Measurements from ENCODE around the gene PRKAG2. TPM values are rescaled to one million over a fixed set of nuclear protein-coding genes. Genes with fewer than 3 reads are reported as not detected.
"Not testable (repeated sequence)": the region's sequence is repeated elsewhere in the genome, so short reads cannot be mapped to it uniquely, and the experiment has no call there.

Gene PRKAG2
- total and polyA plus RNA-seq, 5 donors: 162 to 298 (median 181) TPM

- DNase-seq (peak; percentile 64 to 83 (median 77)), ATAC-seq (peak; percentile 20 to 39)
- intact Hi-C loops (cut with DNase I): no loop called here
- Histone ChIP-seq H3K27me3 (ENCODE audit: control insufficient read depth, insufficient read depth) (no peaks in the 10 kb centered on the region), H3K4me3 (ENCODE audit: low read length) (peak overlapping the region; percentile 49), H3K27ac (ENCODE audit: low read length) (peak overlapping the region; percentile 44), H3K4me1 (ENCODE audit: control insufficient read depth, insufficient read depth, low read length) (peaks cover 3% of the 10 kb centered on the region), H3K9me3 (ENCODE audit: control insufficient read depth, low read length) (no peaks in the 10 kb centered on the region)
- 9% methylated on average over 55 of the region's 55 CpGs for WGBS
Observed at GRCh38 chr7:151520419-151521261, 356.3 kb downstream of the PRKAG2 start.

- H3K4me1 ChIP-seq (ENCODE audit: control insufficient read depth, insufficient read depth, low read length): peaks cover 3% of the 10 kb centered on the region
- under 1% methylated on average over 57 of the region's 66 CpGs for WGBS
- peak within 1 kb of the TSS; percentile 71 for H3K4me3 ChIP-seq (ENCODE audit: low read length)
- H3K27ac ChIP-seq (ENCODE audit: low read length): peak within 1 kb of the TSS; percentile 98
- intact Hi-C loops (cut with DNase I): no loop called here
- no peaks in the 10 kb centered on the region for H3K27me3 ChIP-seq (ENCODE audit: control insufficient read depth, insufficient read depth)
- DNase-seq (peak; percentile 99), ATAC-seq (peak; percentile 97)
- H3K9me3 ChIP-seq (ENCODE audit: control insufficient read depth, low read length): no peaks in the 10 kb centered on the region
Observed at GRCh38 chr7:151519765-151520418, 357.0 kb downstream of the PRKAG2 start, which contains the start of gene RHEB. Gene RHEB (minus strand): TSS chr7:151519895. CDS start chr7:151519511, 384 bp downstream.

- WGBS: under 1% methylated on average over 107 of the region's 118 CpGs
- H3K9me3 ChIP-seq (ENCODE audit: control insufficient read depth, low read length); H3K27me3 ChIP-seq (ENCODE audit: control insufficient read depth, insufficient read depth); intact Hi-C loops (cut with DNase I); H3K4me1 ChIP-seq (ENCODE audit: control insufficient read depth, insufficient read depth, low read length): not testable (repeated sequence)
- DNase-seq: peak; percentile 55 to 90 (median 86)
- Histone ChIP-seq H3K27ac (ENCODE audit: low read length) (peak overlapping the region; percentile 98), H3K4me3 (ENCODE audit: low read length) (peak overlapping the region; percentile 71)
- peak; percentile 91 to 93 for ATAC-seq
Observed at GRCh38 chr7:151518947-151519764, 357.8 kb downstream of the PRKAG2 start.

- intact Hi-C loops (cut with DNase I): no loop called here
- Histone ChIP-seq H3K4me3 (ENCODE audit: low read length) (peak overlapping the region; percentile 71), H3K27ac (ENCODE audit: low read length) (peak overlapping the region; percentile 98), H3K9me3 (ENCODE audit: control insufficient read depth, low read length) (no peaks in the 10 kb centered on the region), H3K4me1 (ENCODE audit: control insufficient read depth, insufficient read depth, low read length) (peaks cover 3% of the 10 kb centered on the region), H3K27me3 (ENCODE audit: control insufficient read depth, insufficient read depth) (no peaks in the 10 kb centered on the region)
- WGBS: 1% methylated on average over 36 of the region's 36 CpGs
- DNase-seq (peak; percentile 49 to 73 (median 69)), ATAC-seq (peak in 1 of 2 donors; percentile 4)
Observed at GRCh38 chr7:151518105-151518946, 358.6 kb downstream of the PRKAG2 start.

GRCh38 chr7:151517601-151518104 lies 359.3 kb downstream of the PRKAG2 start:
- H3K4me1 ChIP-seq (ENCODE audit: control insufficient read depth, insufficient read depth, low read length): peaks cover 3% of the 10 kb centered on the region
- peak overlapping the region; percentile 71 for H3K4me3 ChIP-seq (ENCODE audit: low read length)
- no peak for DNase-seq
- intact Hi-C loops (cut with DNase I): no loop called here
- ATAC-seq: no peak
- 51% methylated on average over 7 of the region's 7 CpGs for WGBS
- no peaks in the 10 kb centered on the region for H3K27me3 ChIP-seq (ENCODE audit: control insufficient read depth, insufficient read depth)
- peak overlapping the region; percentile 98 for H3K27ac ChIP-seq (ENCODE audit: low read length)
- H3K9me3 ChIP-seq (ENCODE audit: control insufficient read depth, low read length): no peaks in the 10 kb centered on the region

- ATAC-seq (no peak), DNase-seq (no peak)
- H3K27ac ChIP-seq (ENCODE audit: low read length): no peak overlapping the region
- intact Hi-C loops (cut with DNase I): no loop called here
- no peak overlapping the region for H3K4me3 ChIP-seq (ENCODE audit: low read length)
- H3K27me3 ChIP-seq (ENCODE audit: control insufficient read depth, insufficient read depth): no peaks in the 10 kb centered on the region
- H3K4me1 ChIP-seq (ENCODE audit: control insufficient read depth, insufficient read depth, low read length): peaks cover 3% of the 10 kb centered on the region
- no peaks in the 10 kb centered on the region for H3K9me3 ChIP-seq (ENCODE audit: control insufficient read depth, low read length)
Observed at GRCh38 chr7:151515276-151515565, 361.7 kb downstream of the PRKAG2 start.

- Histone ChIP-seq H3K9me3 (ENCODE audit: control insufficient read depth, low read length) (no peaks in the 10 kb centered on the region), H3K27ac (ENCODE audit: low read length) (no peak overlapping the region), H3K4me3 (ENCODE audit: low read length) (no peak overlapping the region), H3K27me3 (ENCODE audit: control insufficient read depth, insufficient read depth) (no peaks in the 10 kb centered on the region), H3K4me1 (ENCODE audit: control insufficient read depth, insufficient read depth, low read length) (peaks cover 7% of the 10 kb centered on the region)
- DNase-seq: no peak
- ATAC-seq: no peak
- 87% methylated on average over 6 of the region's 6 CpGs for WGBS
- intact Hi-C loops (cut with DNase I): no loop called here
Observed at GRCh38 chr7:151514461-151515275, 362.2 kb downstream of the PRKAG2 start.

- Histone ChIP-seq H3K27ac (ENCODE audit: low read length) (no peak overlapping the region), H3K4me3 (ENCODE audit: low read length) (no peak overlapping the region), H3K27me3 (ENCODE audit: control insufficient read depth, insufficient read depth) (no peaks in the 10 kb centered on the region), H3K4me1 (ENCODE audit: control insufficient read depth, insufficient read depth, low read length) (peaks cover 14% of the 10 kb centered on the region), H3K9me3 (ENCODE audit: control insufficient read depth, low read length) (no peaks in the 10 kb centered on the region)
- DNase-seq (no peak), ATAC-seq (no peak)
- WGBS: 94% methylated on average over 1 of the region's 1 CpG
- intact Hi-C loops (cut with DNase I): no loop called here
Observed at GRCh38 chr7:151513133-151513532, 363.8 kb downstream of the PRKAG2 start.

- intact Hi-C loops (cut with DNase I): no loop called here
- H3K27ac ChIP-seq (ENCODE audit: low read length): peak overlapping the region; percentile 77
- H3K27me3 ChIP-seq (ENCODE audit: control insufficient read depth, insufficient read depth): no peaks in the 10 kb centered on the region
- ATAC-seq (peak; percentile 30 to 73), DNase-seq (no peak)
- 43% methylated on average over 7 of the region's 7 CpGs for WGBS
- H3K4me3 ChIP-seq (ENCODE audit: low read length): no peak overlapping the region
- H3K4me1 ChIP-seq (ENCODE audit: control insufficient read depth, insufficient read depth, low read length): peaks cover 14% of the 10 kb centered on the region
- H3K9me3 ChIP-seq (ENCODE audit: control insufficient read depth, low read length): no peaks in the 10 kb centered on the region
Observed at GRCh38 chr7:151512353-151512752, 364.6 kb downstream of the PRKAG2 start.

Data from right cardiac atrium (tissue), 5 donors.